Cardiac muscle cell (in vitro differentiated cells and primary cell): ENCODE data around the gene PAM. TPM values are rescaled to one million over a fixed set of nuclear protein-coding genes. Genes with fewer than 3 reads are reported as not detected.

Source experiments
- DNase-seq, 2 donors: peaks; one replicate each; pipeline versions ENCODE4 v3.0.0 to v3.0.0-alpha.2; 2010 to 2017; ENCODE audit warnings: low read depth in 1 of 2, low spot score in 1 of 2
- H3K27ac ChIP-seq: fragments of 200-600 bp; sonication (generic); 2 replicates; pipeline ENCODE4 v1.5.1; 2016
- H3K27me3 ChIP-seq: fragments of 200-600 bp; sonication (generic); 2 replicates; pipeline ENCODE4 v1.6.0; 2016; ENCODE audit warnings: control low read depth
- H3K36me3 ChIP-seq: fragments of 200-600 bp; sonication (generic); 2 replicates; pipeline ENCODE4 v1.5.1; 2016; ENCODE audit warnings: control low read depth
- H3K4me1 ChIP-seq: fragments of 200-600 bp; sonication (generic); 2 replicates; pipeline ENCODE4 v1.8.1; 2017; ENCODE audit warnings: low read depth, mild to moderate bottlenecking, mixed run types
- H3K4me3 ChIP-seq: fragments of 200-600 bp; sonication (generic); 2 replicates; pipeline ENCODE4 v1.5.1; 2016; ENCODE audit warnings: mild to moderate bottlenecking
- H3K9me3 ChIP-seq: fragments of 200-600 bp; sonication (generic); 2 replicates; pipeline ENCODE4 v1.5.1; 2017; ENCODE audit warnings: low read depth, mild to moderate bottlenecking, control low read depth
- CTCF ChIP-seq: IDR thresholded peaks from 2 replicates; pipeline ENCODE4 v1.5.1; 2012; ENCODE audit warnings: low read depth, mild to moderate bottlenecking, low read length
- polyA plus RNA-seq: library from polyadenylated mRNA; unstranded; fragments of >200 nt; fragmentation: Nextera tagmentation; extraction: Ambion mirVana; gene quantifications from 2 replicates; pipeline ENCODE4 v1.2.1, GENCODE V29; 2016
- total RNA-seq: library from RNA; depleted of rRNA; stranded (reverse); fragments of >200 nt; gene quantifications from 2 replicates; pipeline ENCODE4 v1.2.3, GENCODE V29; 2016

PAM gene
- total and polyA plus RNA-seq, 2 experiments from 2014 or later = 375 to 392 TPM

GRCh38 chr5:102873379-102873932 lies 118.4 kb downstream of the PAM start:
- no peak for TF ChIP-seq CTCF
- Histone ChIP-seq H3K27ac (no peak overlapping the region), H3K9me3 (no peaks in the 10 kb centered on the region), H3K4me1 (peaks cover 23% of the 10 kb centered on the region), H3K27me3 (no peaks in the 10 kb centered on the region), H3K4me3 (no peak overlapping the region), H3K36me3 (no peaks in the 10 kb centered on the region)
- DNase-seq = no peak

- no peak overlapping the region for H3K27ac ChIP-seq
- no peaks in the 10 kb centered on the region for H3K27me3 ChIP-seq
- TF ChIP-seq CTCF = no peak
- no peak for DNase-seq
- peaks cover 21% of the 10 kb centered on the region for H3K4me1 ChIP-seq
- H3K9me3 ChIP-seq = no peaks in the 10 kb centered on the region
- H3K4me3 ChIP-seq = no peak overlapping the region
- H3K36me3 ChIP-seq = no peaks in the 10 kb centered on the region
These were observed 118.9 kb downstream of the PAM start for GRCh38 chr5:102874054-102874453.

- Histone ChIP-seq H3K4me3 (no peak overlapping the region), H3K27ac (no peak overlapping the region), H3K27me3 (no peaks in the 10 kb centered on the region), H3K9me3 (no peaks in the 10 kb centered on the region), H3K36me3 (no peaks in the 10 kb centered on the region), H3K4me1 (peaks cover 14% of the 10 kb centered on the region)
- TF ChIP-seq CTCF = no peak
- no peak for DNase-seq
These were observed 120.6 kb downstream of the PAM start for GRCh38 chr5:102875721-102876123.

GRCh38 chr5:102876610-102877009 lies 121.5 kb downstream of the PAM start:
- Histone ChIP-seq H3K36me3 (no peaks in the 10 kb centered on the region), H3K27me3 (no peaks in the 10 kb centered on the region), H3K27ac (no peak overlapping the region), H3K9me3 (no peaks in the 10 kb centered on the region), H3K4me3 (no peak overlapping the region), H3K4me1 (peaks cover 12% of the 10 kb centered on the region)
- no peak for DNase-seq
- TF ChIP-seq CTCF = no peak

GRCh38 chr5:102879741-102880140 lies 124.6 kb downstream of the PAM start:
- no peak for TF ChIP-seq CTCF
- no peak overlapping the region for H3K27ac ChIP-seq
- no peaks in the 10 kb centered on the region for H3K9me3 ChIP-seq
- no peaks in the 10 kb centered on the region for H3K36me3 ChIP-seq
- H3K4me3 ChIP-seq = no peak overlapping the region
- H3K27me3 ChIP-seq = no peaks in the 10 kb centered on the region
- no peak for DNase-seq
- peaks cover 6% of the 10 kb centered on the region for H3K4me1 ChIP-seq

GRCh38 chr5:102886586-102886985 lies 131.5 kb downstream of the PAM start:
- no peak overlapping the region for H3K27ac ChIP-seq
- no peak for TF ChIP-seq CTCF
- no peaks in the 10 kb centered on the region for H3K9me3 ChIP-seq

More at GRCh38 chr5:102886586-102886985, 131.5 kb downstream of the PAM start:
- Histone ChIP-seq H3K4me3 (no peak overlapping the region), H3K4me1 (no peaks in the 10 kb centered on the region), H3K36me3 (no peaks in the 10 kb centered on the region), H3K27me3 (no peaks in the 10 kb centered on the region)
- DNase-seq = no peak
